ENCODE data around the gene RAB35.
"Not testable (repeated sequence)": the region's sequence is repeated elsewhere in the genome, so short reads cannot be mapped to it uniquely, and the experiment has no call there.

The RAB35 gene

DNA sequence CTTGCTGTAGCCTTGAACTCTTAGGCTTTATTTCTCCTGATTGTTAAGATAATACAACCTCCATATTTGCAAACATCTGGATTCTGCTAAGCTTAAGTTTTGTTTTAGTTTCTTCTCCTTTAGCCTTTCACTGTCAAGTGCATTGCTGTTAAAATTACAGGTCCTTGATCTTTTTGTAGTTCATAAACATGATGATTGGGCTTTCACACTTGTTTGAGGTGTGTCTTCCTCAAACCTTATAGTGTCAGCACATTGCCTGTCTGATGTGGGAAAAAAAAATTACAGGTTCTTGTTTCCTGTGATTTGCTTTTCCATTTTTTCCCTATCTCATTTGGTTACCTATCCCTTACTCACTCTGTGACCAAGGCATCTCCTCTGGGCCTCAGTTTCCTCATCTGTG, 68.3 kb downstream of the RAB35 start:
- DNase-seq (ENCODE audit: low spot score): no peak
- in situ Hi-C loops (cut with MboI; ENCODE audit: low pct_unique_long_range_greater_than_20kb, low sequenced_read_pairs, unreplicated experiment): no loop called here
- TF ChIP-seq, protein P1, sequence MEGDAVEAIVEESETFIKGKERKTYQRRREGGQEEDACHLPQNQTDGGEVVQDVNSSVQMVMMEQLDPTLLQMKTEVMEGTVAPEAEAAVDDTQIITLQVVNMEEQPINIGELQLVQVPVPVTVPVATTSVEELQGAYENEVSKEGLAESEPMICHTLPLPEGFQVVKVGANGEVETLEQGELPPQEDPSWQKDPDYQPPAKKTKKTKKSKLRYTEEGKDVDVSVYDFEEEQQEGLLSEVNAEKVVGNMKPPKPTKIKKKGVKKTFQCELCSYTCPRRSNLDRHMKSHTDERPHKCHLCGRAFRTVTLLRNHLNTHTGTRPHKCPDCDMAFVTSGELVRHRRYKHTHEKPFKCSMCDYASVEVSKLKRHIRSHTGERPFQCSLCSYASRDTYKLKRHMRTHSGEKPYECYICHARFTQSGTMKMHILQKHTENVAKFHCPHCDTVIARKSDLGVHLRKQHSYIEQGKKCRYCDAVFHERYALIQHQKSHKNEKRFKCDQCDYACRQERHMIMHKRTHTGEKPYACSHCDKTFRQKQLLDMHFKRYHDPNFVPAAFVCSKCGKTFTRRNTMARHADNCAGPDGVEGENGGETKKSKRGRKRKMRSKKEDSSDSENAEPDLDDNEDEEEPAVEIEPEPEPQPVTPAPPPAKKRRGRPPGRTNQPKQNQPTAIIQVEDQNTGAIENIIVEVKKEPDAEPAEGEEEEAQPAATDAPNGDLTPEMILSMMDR (IDR thresholded peaks at IDR 0.05; ENCODE audit: extremely low read depth, insufficient read depth, missing control alignments): no peak

DNA sequence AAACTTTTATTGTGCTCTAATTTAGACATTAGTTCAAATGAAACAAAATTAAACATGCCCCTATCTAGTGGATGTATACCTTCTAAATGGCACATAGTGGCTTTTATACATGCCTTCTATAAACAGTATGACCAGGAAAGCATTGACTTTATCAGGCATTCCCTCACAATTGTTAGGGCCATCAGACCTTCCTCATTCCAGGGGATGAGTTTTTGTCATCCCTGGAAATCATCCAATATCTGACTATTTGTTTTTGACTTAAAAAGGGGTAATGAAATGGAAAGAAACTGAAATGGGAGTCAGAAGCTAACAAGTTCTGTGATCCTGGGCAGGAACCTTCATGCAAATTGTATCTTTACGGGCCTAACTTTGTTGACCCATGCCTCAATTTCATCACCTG, 69.5 kb downstream of the RAB35 start:
- DNase-seq (ENCODE audit: low spot score): no peak
- TF ChIP-seq, protein P1 (IDR thresholded peaks at IDR 0.05; ENCODE audit: extremely low read depth, insufficient read depth, missing control alignments): no peak
- in situ Hi-C loops (cut with MboI; ENCODE audit: low pct_unique_long_range_greater_than_20kb, low sequenced_read_pairs, unreplicated experiment): no loop called here

DNA sequence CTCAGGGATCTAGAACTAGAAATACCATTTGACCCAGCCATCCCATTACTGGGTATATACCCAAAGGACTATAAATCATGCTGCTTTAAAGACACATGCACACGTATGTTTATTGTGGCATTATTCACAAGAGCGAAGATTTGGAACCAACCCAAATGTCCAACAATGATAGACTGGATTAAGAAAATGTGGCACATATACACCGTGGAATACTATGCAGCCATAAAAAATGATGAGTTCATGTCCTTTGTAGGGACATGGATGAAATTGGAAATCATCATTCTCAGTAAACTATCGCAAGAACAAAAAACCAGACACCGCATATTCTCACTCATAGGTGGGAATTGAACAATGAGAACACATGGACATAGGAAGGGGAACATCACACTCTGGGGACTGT, 71.2 kb downstream of the RAB35 start:
- in situ Hi-C loops (cut with MboI; ENCODE audit: low pct_unique_long_range_greater_than_20kb, low sequenced_read_pairs, unreplicated experiment); DNase-seq (ENCODE audit: low spot score): not testable (repeated sequence)

Data from GM13977 (cell line).